Trophoblast cell (in vitro differentiated cells and primary cell): ENCODE data around the gene NTN4.

Experiments
- DNase-seq, 2 donors: peaks; one replicate each; pipeline ENCODE4 v3.0.0-alpha.2; 2016
- H2AFZ ChIP-seq: 2 replicates; pipeline ENCODE4 v1.6.1; 2013; ENCODE audit warnings: low read length, moderate library complexity, mild to moderate bottlenecking; ENCODE audit not compliant: insufficient read depth, poor library complexity
- H2AK5ac ChIP-seq: 2 replicates; pipeline ENCODE4 v1.6.1; 2013; ENCODE audit warnings: mild to moderate bottlenecking, low read length
- H2BK120ac ChIP-seq: 2 replicates; pipeline ENCODE4 v1.6.1; 2013; ENCODE audit warnings: low read length, mild to moderate bottlenecking, moderate library complexity; ENCODE audit not compliant: insufficient read depth, poor library complexity
- H2BK12ac ChIP-seq: 2 replicates; pipeline ENCODE4 v1.6.1; 2013; ENCODE audit warnings: mild to moderate bottlenecking, low read length, moderate library complexity
- H2BK5ac ChIP-seq: 2 replicates; pipeline ENCODE4 v1.6.1; 2013; ENCODE audit warnings: low read length, low read depth, moderate library complexity, mild to moderate bottlenecking; ENCODE audit not compliant: poor library complexity
- H3K14ac ChIP-seq: 2 replicates; pipeline ENCODE4 v1.6.1; 2013; ENCODE audit warnings: mild to moderate bottlenecking, low read length
- H3K18ac ChIP-seq: 2 replicates; pipeline ENCODE4 v1.6.1; 2013; ENCODE audit warnings: mild to moderate bottlenecking, low read length
- H3K23ac ChIP-seq: 2 replicates; pipeline ENCODE4 v1.6.1; 2013; ENCODE audit warnings: low read length
- H3K27ac ChIP-seq: 2 replicates; pipeline ENCODE4 v1.5.1; 2013; ENCODE audit warnings: low read depth, mild to moderate bottlenecking, inconsistent platforms, low read length, moderate library complexity
- H3K27me3 ChIP-seq: 2 replicates; pipeline ENCODE4 v1.6.1; 2013; ENCODE audit warnings: inconsistent platforms, mild to moderate bottlenecking, low read length, moderate library complexity; ENCODE audit not compliant: insufficient read depth
- H3K36me3 ChIP-seq, 2 experiments: 1 replicate in 1 of 2; 2 replicates in 1 of 2; pipeline ENCODE4 v1.6.1; 2013; ENCODE audit warnings: low read length in 2 of 2, mild to moderate bottlenecking in 2 of 2, moderate library complexity in 1 of 2; ENCODE audit not compliant: insufficient read depth in 2 of 2, control insufficient read depth in 1 of 2
- H3K4ac ChIP-seq: 2 replicates; pipeline ENCODE4 v1.6.1; 2013; ENCODE audit warnings: low read depth, mild to moderate bottlenecking, low read length, moderate library complexity
- H3K4me1 ChIP-seq, 2 experiments: 1 replicate in 1 of 2; 2 replicates in 1 of 2; pipeline ENCODE4 v1.6.1; 2013; ENCODE audit warnings: low read length in 2 of 2, mild to moderate bottlenecking in 2 of 2, moderate library complexity in 1 of 2; ENCODE audit not compliant: insufficient read depth in 2 of 2, control insufficient read depth in 1 of 2
- H3K4me2 ChIP-seq: 2 replicates; pipeline ENCODE4 v1.6.1; 2013; ENCODE audit warnings: inconsistent platforms, mild to moderate bottlenecking, low read length, moderate library complexity
- H3K4me3 ChIP-seq: 2 replicates; pipeline ENCODE4 v1.5.1; 2013; ENCODE audit warnings: mild to moderate bottlenecking, low read depth, low read length, inconsistent platforms
- H3K79me1 ChIP-seq: one replicate; pipeline ENCODE4 v1.6.1; 2013; ENCODE audit warnings: low read length
- H3K79me2 ChIP-seq: 2 replicates; pipeline ENCODE4 v1.6.1; 2013; ENCODE audit warnings: low read length, mild to moderate bottlenecking; ENCODE audit not compliant: control insufficient read depth, insufficient read depth, poor library complexity
- H3K9ac ChIP-seq: 2 replicates; pipeline ENCODE4 v1.6.1; 2013; ENCODE audit warnings: mild to moderate bottlenecking, low read length
- H3K9me3 ChIP-seq: 2 replicates; pipeline ENCODE4 v1.6.1; 2013; ENCODE audit warnings: low read depth, mild to moderate bottlenecking, control low read depth, inconsistent platforms, low read length; ENCODE audit not compliant: insufficient read depth
- H4K12ac ChIP-seq: 2 replicates; pipeline ENCODE4 v1.6.1; 2013; ENCODE audit warnings: low read depth, mild to moderate bottlenecking, low read length, moderate library complexity
- H4K8ac ChIP-seq: 2 replicates; pipeline ENCODE4 v1.6.1; 2013; ENCODE audit warnings: low read depth, mild to moderate bottlenecking, low read length, moderate library complexity
- H4K91ac ChIP-seq: one replicate; pipeline ENCODE4 v1.6.1; 2013; ENCODE audit warnings: low read depth, mild to moderate bottlenecking, low read length, moderate library complexity
- WGBS: extraction: QIAGEN DNeasy Blood & Tissue Kit; methylation state at CpG from one replicate; pipeline ENCODE4 v1.1.7; 2013; ENCODE audit warnings: missing lambda C conversion rate; ENCODE audit not compliant: insufficient read length, insufficient coverage; ENCODE audit errors: extremely low coverage; 5-methylcytosine and 5-hydroxymethylcytosine counted together

The NTN4 gene

DNA sequence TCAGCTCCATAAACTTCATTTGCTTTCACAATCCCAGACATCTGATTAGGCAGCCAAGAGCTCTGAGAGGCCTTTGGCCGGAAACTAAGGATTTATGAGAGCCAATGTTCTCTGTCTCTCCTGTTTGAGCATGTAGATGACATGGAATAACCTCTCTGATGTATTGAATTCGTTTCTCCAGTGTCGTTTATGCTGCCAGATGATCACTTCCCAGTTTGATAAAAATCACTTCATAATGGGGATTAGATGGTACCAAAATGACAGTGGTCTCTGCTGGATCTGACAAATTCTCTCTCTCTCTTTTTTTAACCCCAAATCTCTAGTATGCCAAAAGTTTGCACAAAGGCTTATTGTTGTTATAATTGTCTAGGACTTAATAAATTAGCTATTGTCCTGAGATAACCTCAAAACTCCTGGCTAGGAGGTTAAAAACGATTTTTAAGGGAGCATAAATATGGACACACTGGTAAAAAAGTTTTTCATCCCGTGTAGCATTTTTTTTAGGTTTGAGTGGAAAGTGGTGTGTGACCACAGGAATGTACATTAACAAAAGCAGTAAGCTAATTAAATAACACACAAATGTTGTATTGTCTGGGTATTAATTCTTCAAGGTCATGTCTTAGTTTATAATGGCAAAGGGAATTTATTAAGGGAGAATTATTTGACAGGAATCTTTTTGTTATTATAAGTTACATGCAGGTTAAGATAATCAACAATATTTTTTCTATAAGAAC, 156.7 kb downstream of the NTN4 start:
- Histone ChIP-seq H3K27me3 (no peaks in the 10 kb centered on the region), H2BK120ac (no peak overlapping the region), H2AK5ac (no peak overlapping the region), H3K4me2 (no peak overlapping the region), H4K8ac (no peak overlapping the region), H3K9me3 (peaks cover 2% of the 10 kb centered on the region), H3K36me3 (no peaks in the 10 kb centered on the region), H2AFZ (no peak overlapping the region), H2BK5ac (no peak overlapping the region), H3K14ac (no peak overlapping the region), H2BK12ac (no peak overlapping the region), H3K23ac (no peak overlapping the region), H3K4me3 (no peak overlapping the region), H4K12ac (no peak overlapping the region), H4K91ac (no peak overlapping the region), H3K4ac (no peak overlapping the region), H3K9ac (no peak overlapping the region), H3K4me1 (no peaks in the 10 kb centered on the region), H3K18ac (no peak overlapping the region), H3K79me2 (no peaks in the 10 kb centered on the region), H3K27ac (no peak overlapping the region), H3K79me1 (peaks cover 2% of the 10 kb centered on the region)
- no peak for DNase-seq
- WGBS, result no CpG with 5 or more reads among the region's 5 CpGs

DNA sequence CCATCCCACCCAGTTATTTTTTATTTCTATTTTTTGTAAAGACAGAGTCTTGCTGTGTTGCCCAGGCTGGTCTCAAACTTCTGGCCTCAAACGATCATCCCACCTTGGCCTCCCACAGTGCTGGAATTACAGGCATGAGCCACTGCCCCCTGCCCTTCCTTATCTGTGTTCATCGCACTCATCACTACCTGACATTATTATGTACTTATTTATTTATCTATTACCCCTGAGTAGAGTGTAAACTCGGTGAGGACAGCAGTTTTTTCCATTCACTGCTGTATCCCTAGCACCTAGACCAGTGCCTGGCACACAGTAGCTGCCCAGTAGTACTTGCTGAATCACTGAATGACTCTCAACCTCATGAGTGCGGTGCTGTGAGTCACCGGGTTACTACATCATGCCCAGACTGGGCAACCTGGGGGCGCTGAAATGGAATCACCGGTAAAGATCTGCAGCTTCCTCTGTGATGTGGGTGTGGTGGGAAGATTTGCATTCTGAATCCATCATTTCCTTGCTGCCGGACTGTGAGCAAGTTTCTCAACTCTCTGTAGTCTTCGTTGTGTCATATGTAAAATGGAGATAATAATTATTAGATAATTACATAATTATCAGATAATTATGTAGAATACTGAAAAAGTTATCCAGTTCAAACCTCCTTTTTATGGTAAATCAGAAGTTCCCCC, 157.4 kb downstream of the NTN4 start:
- no peak overlapping the region for H2AFZ ChIP-seq
- H2BK120ac ChIP-seq, result no peak overlapping the region
- H2AK5ac ChIP-seq, result no peak overlapping the region
- H3K79me2 ChIP-seq, result no peaks in the 10 kb centered on the region
- no peak overlapping the region for H3K9ac ChIP-seq
- no peak overlapping the region for H3K23ac ChIP-seq
- no peak overlapping the region for H3K4me3 ChIP-seq
- H3K36me3 ChIP-seq, result no peaks in the 10 kb centered on the region
- WGBS, result no CpG with 5 or more reads among the region's 9 CpGs
- H2BK12ac ChIP-seq, result no peak overlapping the region
- no peak overlapping the region for H2BK5ac ChIP-seq
- H3K27me3 ChIP-seq, result no peaks in the 10 kb centered on the region
- H3K4me2 ChIP-seq, result no peak overlapping the region
- no peak overlapping the region for H4K91ac ChIP-seq
- peaks cover 2% of the 10 kb centered on the region for H3K9me3 ChIP-seq
- no peak overlapping the region for H3K18ac ChIP-seq
- H3K4me1 ChIP-seq, result no peaks in the 10 kb centered on the region
- H3K4ac ChIP-seq, result no peak overlapping the region
- peak; percentile 83 to 87 for DNase-seq
- H4K12ac ChIP-seq, result no peak overlapping the region
- H3K79me1 ChIP-seq, result peaks cover 2% of the 10 kb centered on the region
- H4K8ac ChIP-seq, result no peak overlapping the region
- no peak overlapping the region for H3K27ac ChIP-seq
- H3K14ac ChIP-seq, result no peak overlapping the region

DNA sequence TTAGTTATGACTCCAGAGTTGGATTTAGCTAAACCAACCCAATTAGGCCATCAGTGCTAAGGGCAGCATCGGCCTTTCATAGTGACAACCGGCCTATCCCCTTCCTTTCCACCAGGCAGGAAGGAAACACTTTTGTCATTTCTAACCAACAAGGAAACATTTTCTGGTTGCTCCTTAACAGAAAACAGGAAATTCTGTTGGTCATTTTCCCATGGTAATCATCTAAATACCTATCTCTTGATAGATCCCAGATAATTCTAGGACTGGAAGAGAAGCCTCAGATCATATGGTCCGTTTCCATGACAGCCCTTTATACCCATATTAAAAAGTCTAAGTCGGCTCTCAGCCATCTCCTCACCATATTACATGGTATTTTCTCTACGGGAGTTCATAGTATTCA, 160.1 kb downstream of the NTN4 start:
- no peak overlapping the region for H3K4me3 ChIP-seq
- H3K23ac ChIP-seq, result no peak overlapping the region
- WGBS, result no CpG with 5 or more reads among the region's 5 CpGs

DNA sequence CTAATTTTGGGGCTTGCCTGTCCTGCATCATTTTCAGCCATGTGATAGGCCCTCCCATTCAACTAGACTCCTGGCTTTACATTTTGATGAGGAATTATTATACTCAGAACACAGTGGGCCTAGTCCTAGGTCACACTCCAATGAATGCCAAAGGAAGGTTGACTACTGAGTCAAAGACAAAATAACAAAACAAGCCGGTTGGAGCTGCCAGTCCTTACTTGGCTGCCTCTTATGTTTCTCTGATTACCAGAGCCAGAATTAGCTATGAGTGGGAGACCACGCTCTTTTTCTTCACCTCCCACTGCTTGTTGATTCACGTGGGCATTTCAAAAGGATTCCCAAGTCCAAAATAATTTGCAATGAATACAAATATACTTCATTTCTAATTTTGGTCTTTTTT, 161.2 kb downstream of the NTN4 start:
- H3K4me1 ChIP-seq, result no peaks in the 10 kb centered on the region
- no peak overlapping the region for H4K91ac ChIP-seq
- no CpG with 5 or more reads among the region's 3 CpGs for WGBS
- no peak overlapping the region for H3K23ac ChIP-seq
- no peak overlapping the region for H3K18ac ChIP-seq
- no peak overlapping the region for H2AK5ac ChIP-seq
- H2BK120ac ChIP-seq, result no peak overlapping the region
- H3K9ac ChIP-seq, result no peak overlapping the region
- H3K9me3 ChIP-seq, result no peaks in the 10 kb centered on the region
- H2BK5ac ChIP-seq, result no peak overlapping the region
- H2BK12ac ChIP-seq, result no peak overlapping the region
- no peak for DNase-seq
- H3K79me1 ChIP-seq, result peaks cover 4% of the 10 kb centered on the region
- H3K79me2 ChIP-seq, result no peaks in the 10 kb centered on the region
- H3K4me3 ChIP-seq, result no peak overlapping the region
- no peak overlapping the region for H3K4me2 ChIP-seq
- H4K8ac ChIP-seq, result no peak overlapping the region
- H3K14ac ChIP-seq, result no peak overlapping the region
- H3K4ac ChIP-seq, result no peak overlapping the region
- H3K27ac ChIP-seq, result no peak overlapping the region
- H3K36me3 ChIP-seq, result no peaks in the 10 kb centered on the region
- no peak overlapping the region for H2AFZ ChIP-seq
- no peak overlapping the region for H4K12ac ChIP-seq
- H3K27me3 ChIP-seq, result no peaks in the 10 kb centered on the region

More for the DNA sequence above, 160.1 kb downstream of the NTN4 start:
- Histone ChIP-seq H2BK120ac (no peak overlapping the region), H3K4ac (no peak overlapping the region), H3K4me2 (no peak overlapping the region), H4K91ac (no peak overlapping the region), H3K14ac (no peak overlapping the region), H3K9ac (no peak overlapping the region), H2AFZ (no peak overlapping the region), H3K4me1 (no peaks in the 10 kb centered on the region), H2BK5ac (no peak overlapping the region), H3K9me3 (no peaks in the 10 kb centered on the region), H3K79me1 (peaks cover 4% of the 10 kb centered on the region), H2AK5ac (no peak overlapping the region), H3K27me3 (no peaks in the 10 kb centered on the region), H3K79me2 (no peaks in the 10 kb centered on the region), H4K8ac (no peak overlapping the region), H3K36me3 (no peaks in the 10 kb centered on the region), H4K12ac (no peak overlapping the region), H3K27ac (no peak overlapping the region), H2BK12ac (no peak overlapping the region), H3K18ac (no peak overlapping the region)
- DNase-seq, result peak in 1 of 2 donors; percentile 87
